H1 (cell line): Measurements from ENCODE around the gene MUSTN1. TPM values are rescaled to one million over a fixed set of nuclear protein-coding genes. Genes with fewer than 3 reads are reported as not detected.

Experiments
- CTCF ChIA-PET: fragments of 300-600 bp; sonication (Branson Sonifier 250); formaldehyde crosslinking; loops from one replicate; lab custom pipeline; 2021; ENCODE audit not compliant: partially characterized antibody; lab: Charles Lee
- POLR2A ChIA-PET: fragments of 300-600 bp; sonication (Branson Sonifier 250); formaldehyde crosslinking; loops from one replicate; lab custom pipeline; 2021; ENCODE audit warnings: inconsistent platforms; ENCODE audit not compliant: partially characterized antibody; lab: Charles Lee
- DNase-seq, 2 experiments: peaks; one replicate each; pipeline versions ENCODE4 v3.0.0 to v3.0.0-alpha.2; 2010 to 2022; ENCODE audit warnings: low spot score in 2 of 2, low read depth in 1 of 2, mixed read lengths in 1 of 2
- FAIRE-seq: peaks from 2 replicates; lab custom pipeline; 2011; peaks lifted over from hg19 to GRCh38; lab: Jason Lieb, UNC
- H2AFZ ChIP-seq: 2 replicates; pipeline ENCODE4 v1.8.1; 2012; ENCODE audit warnings: low read length, inconsistent platforms
- H2AK5ac ChIP-seq: 2 replicates; pipeline ENCODE4 v1.6.1; 2013; ENCODE audit warnings: low read depth, low read length
- H2BK120ac ChIP-seq: replicated peaks from 2 replicates; pipeline ENCODE3; 2013; ENCODE audit warnings: low read depth, low read length, inconsistent platforms
- H2BK12ac ChIP-seq: 2 replicates; pipeline ENCODE4 v1.6.1; 2013; ENCODE audit warnings: low read depth, low read length
- H2BK15ac ChIP-seq: 2 replicates; pipeline ENCODE4 v1.6.1; 2013; ENCODE audit warnings: low read length
- H2BK20ac ChIP-seq: 2 replicates; pipeline ENCODE4 v1.6.1; 2013; ENCODE audit warnings: low read length
- H2BK5ac ChIP-seq: 2 replicates; pipeline ENCODE4 v1.6.1; 2013; ENCODE audit warnings: low read depth, low read length
- H3K14ac ChIP-seq: 2 replicates; pipeline ENCODE4 v1.6.1; 2013; ENCODE audit warnings: inconsistent platforms; ENCODE audit not compliant: insufficient read length
- H3K18ac ChIP-seq: 2 replicates; pipeline ENCODE4 v1.6.1; 2013; ENCODE audit warnings: low read length; ENCODE audit errors: extremely low read depth
- H3K23ac ChIP-seq: 2 replicates; pipeline ENCODE4 v1.6.1; 2013; ENCODE audit warnings: inconsistent platforms; ENCODE audit not compliant: insufficient read length
- H3K23me2 ChIP-seq: 2 replicates; pipeline ENCODE4 v1.6.1; 2013; ENCODE audit warnings: low read depth, low read length
- H3K27ac ChIP-seq: 2 replicates; pipeline ENCODE4 v1.6.1; 2011; ENCODE audit warnings: low read depth, low read length, inconsistent platforms
- H3K27me3 ChIP-seq, 4 experiments: replicated peaks in 1 of 4; 1 replicate in 1 of 4; 2 replicates in 3 of 4; pipeline versions ENCODE4 v1.6.1 to v1.8.1; 2011 to 2013; ENCODE audit warnings: low read length in 3 of 4, mild to moderate bottlenecking in 3 of 4, inconsistent platforms in 2 of 4, mixed read lengths in 2 of 4, moderate library complexity in 1 of 4; ENCODE audit not compliant: control insufficient read depth in 3 of 4, insufficient read depth in 3 of 4; ENCODE audit errors: extremely low read depth in 1 of 4
- H3K36me3 ChIP-seq, 4 experiments: 2 replicates each; pipeline versions ENCODE4 v1.6.1 to v1.8.1; 2011 to 2013; ENCODE audit warnings: mild to moderate bottlenecking in 4 of 4, low read length in 3 of 4, moderate library complexity in 2 of 4, control low read depth in 1 of 4, inconsistent platforms in 1 of 4; ENCODE audit not compliant: insufficient read depth in 4 of 4, control insufficient read depth in 2 of 4
- H3K4ac ChIP-seq: replicated peaks from 2 replicates; pipeline ENCODE3; 2013; ENCODE audit warnings: low read length, low read depth, mixed read lengths, inconsistent platforms; ENCODE audit not compliant: insufficient read length
- H3K4me1 ChIP-seq, 4 experiments: replicated peaks in 1 of 4; 1 replicate in 1 of 4; 2 replicates in 3 of 4; pipeline versions ENCODE4 v1.6.1 to v1.8.1; 2011 to 2013; ENCODE audit warnings: low read length in 3 of 4, inconsistent platforms in 2 of 4, mixed read lengths in 1 of 4; ENCODE audit not compliant: insufficient read depth in 4 of 4, control insufficient read depth in 3 of 4
- H3K4me2 ChIP-seq, 2 experiments: 2 replicates each; pipeline versions ENCODE4 v1.6.1 to v1.8.1; 2011 to 2013; ENCODE audit warnings: low read depth in 2 of 2, low read length in 2 of 2, control low read depth in 1 of 2, inconsistent platforms in 1 of 2, mild to moderate bottlenecking in 1 of 2; ENCODE audit not compliant: insufficient read depth in 1 of 2
- H3K4me3 ChIP-seq, 4 experiments: fragments of 200-600, 300-600 bp in 1 of 4; sonication (generic), shearing (Covaris generic), sonication (Bioruptor Twin) in 1 of 4; 2 replicates each; pipeline versions ENCODE4 v1.5.1 to v1.8.1; 2011 to 2016; ENCODE audit warnings: low read length in 4 of 4, low read depth in 3 of 4, control low read depth in 2 of 4, inconsistent platforms in 2 of 4, mild to moderate bottlenecking in 2 of 4, mixed read lengths in 1 of 4, moderate library complexity in 1 of 4; ENCODE audit not compliant: insufficient read depth in 2 of 4; ENCODE audit errors: extremely low read depth in 1 of 4
- H3K56ac ChIP-seq: replicated peaks from 2 replicates; pipeline ENCODE3; 2013; ENCODE audit warnings: low read depth, mild to moderate bottlenecking, mixed read lengths, low read length, inconsistent platforms; ENCODE audit not compliant: insufficient read length
- H3K79me1 ChIP-seq: 2 replicates; pipeline ENCODE4 v1.6.1; 2013; ENCODE audit warnings: low read depth, low read length, control low read depth
- H3K79me2 ChIP-seq, 2 experiments: 2 replicates each; pipeline versions ENCODE4 v1.6.1 to v1.8.1; 2012 to 2013; ENCODE audit warnings: low read length in 2 of 2, mild to moderate bottlenecking in 2 of 2, inconsistent platforms in 1 of 2; ENCODE audit not compliant: insufficient read depth in 2 of 2, control insufficient read depth in 1 of 2
- H3K9ac ChIP-seq, 4 experiments: replicated peaks in 1 of 4; 1 replicate in 1 of 4; 2 replicates in 3 of 4; pipeline versions ENCODE4 v1.6.1 to v1.8.1; 2011 to 2013; ENCODE audit warnings: low read depth in 3 of 4, low read length in 3 of 4, control low read depth in 2 of 4, mild to moderate bottlenecking in 2 of 4, moderate library complexity in 2 of 4, inconsistent platforms in 1 of 4; ENCODE audit errors: extremely low read depth in 1 of 4
- H3K9me3 ChIP-seq, 2 experiments: 2 replicates each; pipeline versions ENCODE4 v1.6.1 to v1.8.1; 2012 to 2013; ENCODE audit warnings: mild to moderate bottlenecking in 2 of 2, moderate library complexity in 2 of 2, control low read depth in 1 of 2, inconsistent platforms in 1 of 2, low read depth in 1 of 2, low read length in 1 of 2, mixed read lengths in 1 of 2; ENCODE audit not compliant: insufficient read depth in 2 of 2
- H4K20me1 ChIP-seq, 2 experiments: replicated peaks in 1 of 2; 2 replicates each; pipeline versions ENCODE3 to v1.8.1; 2011 to 2013; ENCODE audit warnings: inconsistent platforms in 2 of 2, low read length in 2 of 2, mild to moderate bottlenecking in 1 of 2; ENCODE audit not compliant: insufficient read depth in 2 of 2, control insufficient read depth in 1 of 2
- H4K5ac ChIP-seq: 2 replicates; pipeline ENCODE4 v1.6.1; 2013; ENCODE audit warnings: low read length, low read depth, mixed read lengths, inconsistent platforms; ENCODE audit not compliant: insufficient read length
- H4K8ac ChIP-seq: 2 replicates; pipeline ENCODE4 v1.8.0; 2013; ENCODE audit warnings: mild to moderate bottlenecking, moderate library complexity, low read length, inconsistent platforms; ENCODE audit not compliant: insufficient read depth; ENCODE audit errors: extremely low read depth
- H4K91ac ChIP-seq: replicated peaks from 2 replicates; pipeline ENCODE3; 2013; ENCODE audit warnings: low read length, mixed read lengths, inconsistent platforms; ENCODE audit not compliant: insufficient read length
- BRCA1 ChIP-seq: IDR thresholded peaks from 2 replicates; pipeline ENCODE4 v1.6.1; 2012; ENCODE audit warnings: low read depth, low read length, improper control_type of control experiment
- CREB1 ChIP-seq: IDR thresholded peaks from 2 replicates; pipeline ENCODE4 v1.6.1; 2012; ENCODE audit warnings: inconsistent platforms
- EZH2 ChIP-seq: fragments of 200-600 bp; sonication (generic); IDR thresholded peaks from 2 replicates; pipeline ENCODE4 v1.7.1; 2012; ENCODE audit warnings: low read depth, mild to moderate bottlenecking, moderate library complexity, low read length, inconsistent platforms; ENCODE audit not compliant: severe bottlenecking
- KDM5A ChIP-seq: fragments of 200-600 bp; IDR thresholded peaks from 2 replicates; pipeline ENCODE4 v1.7.1; 2012; ENCODE audit warnings: mild to moderate bottlenecking, low read length, inconsistent platforms, mixed read lengths
- SAP30 ChIP-seq: fragments of 300-600 bp; sonication (generic); IDR thresholded peaks from 2 replicates; pipeline ENCODE4 v1.7.1; 2012; ENCODE audit warnings: low read length, moderate library complexity, mild to moderate bottlenecking, inconsistent platforms; ENCODE audit not compliant: insufficient read depth, insufficient replicate concordance
- SIN3A ChIP-seq, 2 experiments: IDR thresholded peaks in 1 of 2; conservative IDR thresholded peaks in 1 of 2; 2 replicates each; pipeline ENCODE4 v1.6.1; 2011 to 2012; ENCODE audit warnings: low read length in 2 of 2, improper control_type of control experiment in 1 of 2, low read depth in 1 of 2, mild to moderate bottlenecking in 1 of 2
- WGBS, 2 experiments: shearing (Covaris generic) in 1 of 2; methylation state at CpG; one replicate each; pipeline versions ENCODE4 v1.1.6 to v1.1.7; 2013 to 2015; ENCODE audit warnings: low lambda C conversion rate in 2 of 2, mixed read lengths in 2 of 2, inconsistent platforms in 1 of 2, low coverage in 1 of 2, missing lambda C conversion rate in 1 of 2; ENCODE audit not compliant: insufficient replicate concordance in 2 of 2, insufficient coverage in 1 of 2, insufficient read length in 1 of 2; ENCODE audit errors: extremely low coverage in 1 of 2, missing lambda C conversion rate in 1 of 2; 5-methylcytosine and 5-hydroxymethylcytosine counted together
- polyA plus RNA-seq, 7 experiments: library from polyadenylated mRNA; depleted of rRNA in 3 of 7; stranded (reverse) in 5 of 7; unstranded in 2 of 7; fragments of >200 nt in 5 of 7; fragments of 200-250 nt in 2 of 7; gene quantifications; 1 replicate in 5 of 7; 2 replicates in 1 of 7; 4 replicates in 1 of 7; pipeline versions ENCODE4 v1.2.1 to v1.2.3, GENCODE V29; 2011 to 2013; ENCODE audit warnings: missing spikeins in 2 of 7, mixed read lengths in 2 of 7
- total RNA-seq: library from RNA; stranded (reverse); fragmentation: NEBNext Ultra II Directional; extraction: Animal tissue kit (Norgen Biotek cat#: 25700); gene quantifications from 2 replicates; pipeline ENCODE4 v1.2.1, GENCODE V29; 2021

Gene MUSTN1
- total and polyA plus RNA-seq, 2 of the 8 experiments (the other 6 are each of a cell fraction or from before 2014, with no cell fraction given): 1.1 to 2.4 TPM

- CTCF ChIA-PET: interaction anchor here (0.6 to 3.8 kb wide), 33 partner anchors 10 to 377 kb away, joined by 3 to 33 read pairs (median 5); partner anchors contain the start of genes ITIH1 and NEK4
- H2AK5ac ChIP-seq: no peak overlapping the region
- no peak overlapping the region for H2BK5ac ChIP-seq
- no peak overlapping the region for H2BK120ac ChIP-seq
- no peak overlapping the region for H3K23ac ChIP-seq
- no peak overlapping the region for H4K5ac ChIP-seq
- H3K4me3 ChIP-seq: no peak overlapping the region
- no peak overlapping the region for H2AFZ ChIP-seq
- no peak overlapping the region for H2BK12ac ChIP-seq
- H3K36me3 ChIP-seq: no peaks in the 10 kb centered on the region
- H3K4me2 ChIP-seq: no peak overlapping the region
- no peak overlapping the region for H4K8ac ChIP-seq
- H3K79me2 ChIP-seq: no peaks in the 10 kb centered on the region
- H4K20me1 ChIP-seq: no peaks in the 10 kb centered on the region
- no peak overlapping the region for H3K56ac ChIP-seq
- no peaks in the 10 kb centered on the region for H3K23me2 ChIP-seq
- no peak overlapping the region for H2BK15ac ChIP-seq
- no peaks in the 10 kb centered on the region for H3K27me3 ChIP-seq
- H3K18ac ChIP-seq: no peak overlapping the region
- DNase-seq: no peak
- no peaks in the 10 kb centered on the region for H3K4me1 ChIP-seq
- H3K9ac ChIP-seq: no peak overlapping the region
- H3K9me3 ChIP-seq: no peaks in the 10 kb centered on the region
- H3K27ac ChIP-seq: no peak overlapping the region
- H4K91ac ChIP-seq: no peak overlapping the region
- TF ChIP-seq SAP30 (no peak), SIN3A (conservative IDR thresholded peaks at IDR 0.05 in 1 of 2, IDR thresholded peaks at IDR 0.05 in 1 of 2; ENCODE audit: low read depth in 1 of 2, low read length in 2 of 2) (no peak), EZH2 (no peak), BRCA1 (no peak), KDM5A (no peak), CREB1 (no peak)
- H2BK20ac ChIP-seq: no peak overlapping the region
- POLR2A ChIA-PET: interaction anchor here (0.9 to 1.4 kb wide), 2 partner anchors 10 to 20 kb away, joined by 4 to 5 read pairs; no protein-coding TSS in a partner anchor
- WGBS, 2 experiments: 81% methylated on average over 17 of the region's 18 CpGs; no CpG with 5 or more reads in 1 of the 2 experiments
- H3K79me1 ChIP-seq: no peaks in the 10 kb centered on the region
- FAIRE-seq: no peak
- no peak overlapping the region for H3K14ac ChIP-seq
- no peak overlapping the region for H3K4ac ChIP-seq
Observed at GRCh38 chr3:52792961-52793695, 41.7 kb downstream of the MUSTN1 start.
